GM23338 (cell line): ENCODE results near the gene FBXO33. TPM values are rescaled to one million over a fixed set of nuclear protein-coding genes. Genes with fewer than 3 reads are reported as not detected.

Experiments
- ATAC-seq: fragments of 200-7000 bp; cut with Tn5 transposase; 3 replicates; pipeline ENCODE4 v1.9.1; 2020
- DNase-seq: peaks from one replicate; pipeline ENCODE4 v3.0.0-alpha.2; 2015; ENCODE audit warnings: low spot score
- H2AFZ ChIP-seq: fragments of 200-600 bp; sonication (generic); 2 replicates; pipeline ENCODE4 v1.8.0; 2016; ENCODE audit warnings: antibody characterized with exemption, mild to moderate bottlenecking, moderate library complexity
- H3F3A ChIP-seq: fragments of 200-600 bp; sonication (generic); replicated peaks from 2 replicates; pipeline ENCODE4 v1.8.0; 2017; ENCODE audit warnings: antibody characterized with exemption, mixed run types, low read depth
- H3K27ac ChIP-seq: fragments of 200-600 bp; sonication (generic); 2 replicates; pipeline ENCODE4 v1.6.1; 2016; ENCODE audit warnings: low read depth
- H3K27me3 ChIP-seq: fragments of 200-600 bp; sonication (generic); 2 replicates; pipeline ENCODE4 v1.8.0; 2016; ENCODE audit warnings: mild to moderate bottlenecking, mixed run types, moderate library complexity; ENCODE audit not compliant: insufficient read depth
- H3K36me3 ChIP-seq: fragments of 200-600 bp; sonication (generic); 2 replicates; pipeline ENCODE4 v1.8.0; 2016; ENCODE audit warnings: mild to moderate bottlenecking; ENCODE audit not compliant: insufficient read depth
- H3K4me1 ChIP-seq: fragments of 200-600 bp; sonication (generic); 2 replicates; pipeline ENCODE4 v1.8.0; 2016; ENCODE audit warnings: mild to moderate bottlenecking, moderate library complexity; ENCODE audit not compliant: insufficient read depth
- H3K4me2 ChIP-seq: fragments of 200-600 bp; sonication (generic); 2 replicates; pipeline ENCODE4 v1.7.1; 2017; ENCODE audit warnings: mixed run types
- H3K4me3 ChIP-seq: fragments of 200-600 bp; sonication (generic); 2 replicates; pipeline ENCODE4 v1.6.1; 2016; ENCODE audit warnings: mixed run types
- H3K79me2 ChIP-seq: fragments of 200-600 bp; sonication (generic); replicated peaks from 2 replicates; pipeline ENCODE4 v1.8.0; 2017; ENCODE audit warnings: mild to moderate bottlenecking; ENCODE audit not compliant: insufficient read depth
- H3K9me2 ChIP-seq: fragments of 200-600 bp; sonication (generic); 2 replicates; pipeline ENCODE4 v1.8.0; 2017; ENCODE audit not compliant: insufficient read depth
- H4K20me1 ChIP-seq: fragments of 200-600 bp; sonication (generic); replicated peaks from 2 replicates; pipeline ENCODE4 v1.8.0; 2017; ENCODE audit warnings: mild to moderate bottlenecking; ENCODE audit not compliant: insufficient read depth
- H3K27ac Mint-ChIP-seq: 2 replicates; pipeline ENCODE4 v1.8.0; 2020; ENCODE audit warnings: inconsistent platforms, mild to moderate bottlenecking, moderate library complexity, mixed read lengths
- H3K27me3 Mint-ChIP-seq: 3 replicates; pipeline ENCODE4 v1.8.0; 2022; ENCODE audit warnings: low read depth, mild to moderate bottlenecking, moderate library complexity, mixed read lengths, inconsistent platforms; ENCODE audit not compliant: insufficient read depth, poor library complexity
- H3K36me3 Mint-ChIP-seq: 3 replicates; pipeline ENCODE4 v1.8.0; 2021; ENCODE audit warnings: low read depth, mild to moderate bottlenecking, inconsistent platforms, moderate library complexity, mixed read lengths
- H3K4me1 Mint-ChIP-seq: 3 replicates; pipeline ENCODE4 v1.8.0; 2020; ENCODE audit warnings: mild to moderate bottlenecking, inconsistent platforms, mixed read lengths
- H3K4me3 Mint-ChIP-seq: 3 replicates; pipeline ENCODE4 v1.8.0; 2021; ENCODE audit warnings: moderate library complexity, mild to moderate bottlenecking, inconsistent platforms, mixed read lengths
- H3K9me3 Mint-ChIP-seq: 3 replicates; pipeline ENCODE4 v1.8.0; 2020; ENCODE audit warnings: moderate library complexity, mild to moderate bottlenecking, inconsistent platforms, mixed read lengths
- CREB1 ChIP-seq: fragments of 250-450 bp; sonication (Bioruptor Pico); IDR thresholded peaks from 2 replicates; pipeline ENCODE4 v1.5.0; 2020; ENCODE audit warnings: low read depth, mild to moderate bottlenecking, moderate library complexity
- EZH2 ChIP-seq: fragments of 200-600 bp; sonication (generic); IDR thresholded peaks from one replicate; pipeline ENCODE4 v1.8.0; 2017; ENCODE audit warnings: antibody characterized with exemption, mild to moderate bottlenecking, low read depth; ENCODE audit not compliant: unreplicated experiment
- EZH2phosphoT487 ChIP-seq: fragments of 200-600 bp; sonication (generic); IDR thresholded peaks from one replicate; pipeline ENCODE4 v1.8.1; 2018; ENCODE audit warnings: antibody characterized with exemption; ENCODE audit not compliant: unreplicated experiment
- JUNB ChIP-seq: IDR thresholded peaks from one replicate; pipeline ENCODE4 v1.6.1; 2016; ENCODE audit warnings: antibody characterized with exemption; ENCODE audit not compliant: unreplicated experiment
- NANOG ChIP-seq: IDR thresholded peaks from 2 replicates; pipeline ENCODE4 v1.6.1; 2016; ENCODE audit warnings: antibody characterized with exemption, borderline replicate concordance
- POLR2AphosphoS5 ChIP-seq: IDR thresholded peaks from 2 replicates; pipeline ENCODE4 v1.6.1; 2016; ENCODE audit warnings: antibody characterized with exemption, low read depth
- STAT1 ChIP-seq: IDR thresholded peaks from one replicate; pipeline ENCODE4 v1.6.1; 2016; ENCODE audit warnings: antibody characterized with exemption; ENCODE audit not compliant: unreplicated experiment
- ZNF114 ChIP-seq: fragments of 250-450 bp; sonication (Bioruptor Pico); IDR thresholded peaks from 2 replicates; pipeline ENCODE4 v1.5.0; 2020; ENCODE audit warnings: mild to moderate bottlenecking, moderate library complexity
- ZNF331 ChIP-seq: fragments of 250-450 bp; sonication (Bioruptor Pico); IDR thresholded peaks from 2 replicates; pipeline ENCODE4 v1.5.0; 2020; ENCODE audit warnings: low read depth, mild to moderate bottlenecking, moderate library complexity
- polyA plus RNA-seq: library from polyadenylated mRNA; unstranded; fragments of >200 nt; fragmentation: Nextera tagmentation; extraction: Ambion mirVana; gene quantifications from 2 replicates; pipeline ENCODE4 v1.2.1, GENCODE V29; 2016
- total RNA-seq: library from RNA; depleted of rRNA; stranded (reverse); fragments of >200 nt; shearing (Covaris generic); gene quantifications from 2 replicates; pipeline ENCODE4 v1.2.3, GENCODE V29; 2014
- TF ChIP-seq, protein P1 (sequence below), 2 experiments: fragments of 200-600 bp in 1 of 2; sonication (generic) in 1 of 2; conservative IDR thresholded peaks; 2 replicates each; pipeline versions ENCODE4 v1.5.1 to v1.6.1; 2016 to 2017; ENCODE audit warnings: antibody characterized with exemption in 2 of 2, low read depth in 2 of 2, mild to moderate bottlenecking in 2 of 2, moderate library complexity in 1 of 2
- TF ChIP-seq, protein P2 (sequence below): IDR thresholded peaks from one replicate; pipeline ENCODE4 v1.6.1; 2018; ENCODE audit warnings: antibody characterized with exemption; ENCODE audit not compliant: unreplicated experiment
- TF ChIP-seq, protein P3 (sequence below): IDR thresholded peaks from 2 replicates; pipeline ENCODE4 v1.6.1; 2016; ENCODE audit warnings: antibody characterized with exemption
- TF ChIP-seq, protein P4 (sequence below): fragments of 250-450 bp; sonication (Bioruptor Pico); IDR thresholded peaks from 2 replicates; pipeline ENCODE4 v1.5.0; 2020; ENCODE audit warnings: mild to moderate bottlenecking, moderate library complexity

Gene FBXO33
- total and polyA plus RNA-seq, 2 experiments from 2014 or later, result 6.7 to 13.1 TPM

DNA sequence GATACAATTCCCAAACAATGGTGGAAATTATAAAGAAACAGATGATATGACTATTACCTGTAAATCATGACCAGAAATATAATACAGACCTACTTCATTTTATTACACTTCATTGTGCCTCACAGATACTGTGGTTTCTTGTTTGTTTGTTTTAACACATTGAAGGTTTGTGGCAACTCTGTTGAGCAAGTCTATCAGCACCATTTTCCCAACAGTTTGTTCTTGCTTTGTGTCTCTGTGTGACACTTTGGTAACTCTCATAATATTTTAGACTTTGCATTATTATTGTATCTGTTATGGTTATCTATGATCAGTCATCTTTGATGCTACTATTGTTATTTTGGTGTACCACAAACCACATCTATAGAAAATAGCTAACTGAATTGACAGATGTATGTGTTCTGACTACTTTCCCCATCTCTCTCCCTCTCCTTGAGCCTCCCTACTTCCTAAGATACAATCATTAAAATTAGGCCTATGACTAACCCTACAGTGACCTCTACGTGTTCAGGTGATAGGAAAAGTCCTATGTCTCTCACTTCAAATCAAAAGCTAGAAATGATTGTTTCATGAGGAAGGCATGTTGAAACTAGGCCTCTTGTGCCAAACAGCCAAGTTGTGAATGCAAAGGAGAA, 49.1 kb downstream of the FBXO33 start:
- DNase-seq (no peak), ATAC-seq (no peak)
- H3K36me3 Mint-ChIP-seq, result no peaks in the 10 kb centered on the region
- H3K4me3 Mint-ChIP-seq, result no peak overlapping the region
- H3K4me3 ChIP-seq, result no peak overlapping the region
- no peak overlapping the region for H3K27ac ChIP-seq
- H2AFZ ChIP-seq, result no peak overlapping the region
- no peaks in the 10 kb centered on the region for H3K9me2 ChIP-seq
- H4K20me1 ChIP-seq, result no peaks in the 10 kb centered on the region
- H3K27me3 Mint-ChIP-seq, result peaks cover 2% of the 10 kb centered on the region
- no peaks in the 10 kb centered on the region for H3K79me2 ChIP-seq
- no peaks in the 10 kb centered on the region for H3F3A ChIP-seq
- H3K27me3 ChIP-seq, result no peaks in the 10 kb centered on the region
- no peaks in the 10 kb centered on the region for H3K36me3 ChIP-seq
- H3K4me2 ChIP-seq, result no peak overlapping the region
- H3K4me1 Mint-ChIP-seq, result peaks cover 4% of the 10 kb centered on the region
- H3K27ac Mint-ChIP-seq, result no peak overlapping the region
- H3K9me3 Mint-ChIP-seq, result no peaks in the 10 kb centered on the region
- H3K4me1 ChIP-seq, result no peaks in the 10 kb centered on the region
- TF ChIP-seq ZNF114 (CRISPR knock-in tag), result no peak
- TF ChIP-seq JUNB, result no peak
- TF ChIP-seq STAT1, result no peak
- TF ChIP-seq, protein P1, sequence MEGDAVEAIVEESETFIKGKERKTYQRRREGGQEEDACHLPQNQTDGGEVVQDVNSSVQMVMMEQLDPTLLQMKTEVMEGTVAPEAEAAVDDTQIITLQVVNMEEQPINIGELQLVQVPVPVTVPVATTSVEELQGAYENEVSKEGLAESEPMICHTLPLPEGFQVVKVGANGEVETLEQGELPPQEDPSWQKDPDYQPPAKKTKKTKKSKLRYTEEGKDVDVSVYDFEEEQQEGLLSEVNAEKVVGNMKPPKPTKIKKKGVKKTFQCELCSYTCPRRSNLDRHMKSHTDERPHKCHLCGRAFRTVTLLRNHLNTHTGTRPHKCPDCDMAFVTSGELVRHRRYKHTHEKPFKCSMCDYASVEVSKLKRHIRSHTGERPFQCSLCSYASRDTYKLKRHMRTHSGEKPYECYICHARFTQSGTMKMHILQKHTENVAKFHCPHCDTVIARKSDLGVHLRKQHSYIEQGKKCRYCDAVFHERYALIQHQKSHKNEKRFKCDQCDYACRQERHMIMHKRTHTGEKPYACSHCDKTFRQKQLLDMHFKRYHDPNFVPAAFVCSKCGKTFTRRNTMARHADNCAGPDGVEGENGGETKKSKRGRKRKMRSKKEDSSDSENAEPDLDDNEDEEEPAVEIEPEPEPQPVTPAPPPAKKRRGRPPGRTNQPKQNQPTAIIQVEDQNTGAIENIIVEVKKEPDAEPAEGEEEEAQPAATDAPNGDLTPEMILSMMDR (conservative IDR thresholded peaks at IDR 0.05; ENCODE audit: low read depth in 2 of 2), result no peak
- no peak for TF ChIP-seq EZH2phosphoT487
- TF ChIP-seq, protein P2, sequence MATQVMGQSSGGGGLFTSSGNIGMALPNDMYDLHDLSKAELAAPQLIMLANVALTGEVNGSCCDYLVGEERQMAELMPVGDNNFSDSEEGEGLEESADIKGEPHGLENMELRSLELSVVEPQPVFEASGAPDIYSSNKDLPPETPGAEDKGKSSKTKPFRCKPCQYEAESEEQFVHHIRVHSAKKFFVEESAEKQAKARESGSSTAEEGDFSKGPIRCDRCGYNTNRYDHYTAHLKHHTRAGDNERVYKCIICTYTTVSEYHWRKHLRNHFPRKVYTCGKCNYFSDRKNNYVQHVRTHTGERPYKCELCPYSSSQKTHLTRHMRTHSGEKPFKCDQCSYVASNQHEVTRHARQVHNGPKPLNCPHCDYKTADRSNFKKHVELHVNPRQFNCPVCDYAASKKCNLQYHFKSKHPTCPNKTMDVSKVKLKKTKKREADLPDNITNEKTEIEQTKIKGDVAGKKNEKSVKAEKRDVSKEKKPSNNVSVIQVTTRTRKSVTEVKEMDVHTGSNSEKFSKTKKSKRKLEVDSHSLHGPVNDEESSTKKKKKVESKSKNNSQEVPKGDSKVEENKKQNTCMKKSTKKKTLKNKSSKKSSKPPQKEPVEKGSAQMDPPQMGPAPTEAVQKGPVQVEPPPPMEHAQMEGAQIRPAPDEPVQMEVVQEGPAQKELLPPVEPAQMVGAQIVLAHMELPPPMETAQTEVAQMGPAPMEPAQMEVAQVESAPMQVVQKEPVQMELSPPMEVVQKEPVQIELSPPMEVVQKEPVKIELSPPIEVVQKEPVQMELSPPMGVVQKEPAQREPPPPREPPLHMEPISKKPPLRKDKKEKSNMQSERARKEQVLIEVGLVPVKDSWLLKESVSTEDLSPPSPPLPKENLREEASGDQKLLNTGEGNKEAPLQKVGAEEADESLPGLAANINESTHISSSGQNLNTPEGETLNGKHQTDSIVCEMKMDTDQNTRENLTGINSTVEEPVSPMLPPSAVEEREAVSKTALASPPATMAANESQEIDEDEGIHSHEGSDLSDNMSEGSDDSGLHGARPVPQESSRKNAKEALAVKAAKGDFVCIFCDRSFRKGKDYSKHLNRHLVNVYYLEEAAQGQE, result no peak
- no peak for TF ChIP-seq ZNF331 (CRISPR knock-in tag)
- TF ChIP-seq NANOG, result no peak
- TF ChIP-seq, protein P3, sequence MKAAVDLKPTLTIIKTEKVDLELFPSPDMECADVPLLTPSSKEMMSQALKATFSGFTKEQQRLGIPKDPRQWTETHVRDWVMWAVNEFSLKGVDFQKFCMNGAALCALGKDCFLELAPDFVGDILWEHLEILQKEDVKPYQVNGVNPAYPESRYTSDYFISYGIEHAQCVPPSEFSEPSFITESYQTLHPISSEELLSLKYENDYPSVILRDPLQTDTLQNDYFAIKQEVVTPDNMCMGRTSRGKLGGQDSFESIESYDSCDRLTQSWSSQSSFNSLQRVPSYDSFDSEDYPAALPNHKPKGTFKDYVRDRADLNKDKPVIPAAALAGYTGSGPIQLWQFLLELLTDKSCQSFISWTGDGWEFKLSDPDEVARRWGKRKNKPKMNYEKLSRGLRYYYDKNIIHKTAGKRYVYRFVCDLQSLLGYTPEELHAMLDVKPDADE, result no peak
- TF ChIP-seq, protein P4, sequence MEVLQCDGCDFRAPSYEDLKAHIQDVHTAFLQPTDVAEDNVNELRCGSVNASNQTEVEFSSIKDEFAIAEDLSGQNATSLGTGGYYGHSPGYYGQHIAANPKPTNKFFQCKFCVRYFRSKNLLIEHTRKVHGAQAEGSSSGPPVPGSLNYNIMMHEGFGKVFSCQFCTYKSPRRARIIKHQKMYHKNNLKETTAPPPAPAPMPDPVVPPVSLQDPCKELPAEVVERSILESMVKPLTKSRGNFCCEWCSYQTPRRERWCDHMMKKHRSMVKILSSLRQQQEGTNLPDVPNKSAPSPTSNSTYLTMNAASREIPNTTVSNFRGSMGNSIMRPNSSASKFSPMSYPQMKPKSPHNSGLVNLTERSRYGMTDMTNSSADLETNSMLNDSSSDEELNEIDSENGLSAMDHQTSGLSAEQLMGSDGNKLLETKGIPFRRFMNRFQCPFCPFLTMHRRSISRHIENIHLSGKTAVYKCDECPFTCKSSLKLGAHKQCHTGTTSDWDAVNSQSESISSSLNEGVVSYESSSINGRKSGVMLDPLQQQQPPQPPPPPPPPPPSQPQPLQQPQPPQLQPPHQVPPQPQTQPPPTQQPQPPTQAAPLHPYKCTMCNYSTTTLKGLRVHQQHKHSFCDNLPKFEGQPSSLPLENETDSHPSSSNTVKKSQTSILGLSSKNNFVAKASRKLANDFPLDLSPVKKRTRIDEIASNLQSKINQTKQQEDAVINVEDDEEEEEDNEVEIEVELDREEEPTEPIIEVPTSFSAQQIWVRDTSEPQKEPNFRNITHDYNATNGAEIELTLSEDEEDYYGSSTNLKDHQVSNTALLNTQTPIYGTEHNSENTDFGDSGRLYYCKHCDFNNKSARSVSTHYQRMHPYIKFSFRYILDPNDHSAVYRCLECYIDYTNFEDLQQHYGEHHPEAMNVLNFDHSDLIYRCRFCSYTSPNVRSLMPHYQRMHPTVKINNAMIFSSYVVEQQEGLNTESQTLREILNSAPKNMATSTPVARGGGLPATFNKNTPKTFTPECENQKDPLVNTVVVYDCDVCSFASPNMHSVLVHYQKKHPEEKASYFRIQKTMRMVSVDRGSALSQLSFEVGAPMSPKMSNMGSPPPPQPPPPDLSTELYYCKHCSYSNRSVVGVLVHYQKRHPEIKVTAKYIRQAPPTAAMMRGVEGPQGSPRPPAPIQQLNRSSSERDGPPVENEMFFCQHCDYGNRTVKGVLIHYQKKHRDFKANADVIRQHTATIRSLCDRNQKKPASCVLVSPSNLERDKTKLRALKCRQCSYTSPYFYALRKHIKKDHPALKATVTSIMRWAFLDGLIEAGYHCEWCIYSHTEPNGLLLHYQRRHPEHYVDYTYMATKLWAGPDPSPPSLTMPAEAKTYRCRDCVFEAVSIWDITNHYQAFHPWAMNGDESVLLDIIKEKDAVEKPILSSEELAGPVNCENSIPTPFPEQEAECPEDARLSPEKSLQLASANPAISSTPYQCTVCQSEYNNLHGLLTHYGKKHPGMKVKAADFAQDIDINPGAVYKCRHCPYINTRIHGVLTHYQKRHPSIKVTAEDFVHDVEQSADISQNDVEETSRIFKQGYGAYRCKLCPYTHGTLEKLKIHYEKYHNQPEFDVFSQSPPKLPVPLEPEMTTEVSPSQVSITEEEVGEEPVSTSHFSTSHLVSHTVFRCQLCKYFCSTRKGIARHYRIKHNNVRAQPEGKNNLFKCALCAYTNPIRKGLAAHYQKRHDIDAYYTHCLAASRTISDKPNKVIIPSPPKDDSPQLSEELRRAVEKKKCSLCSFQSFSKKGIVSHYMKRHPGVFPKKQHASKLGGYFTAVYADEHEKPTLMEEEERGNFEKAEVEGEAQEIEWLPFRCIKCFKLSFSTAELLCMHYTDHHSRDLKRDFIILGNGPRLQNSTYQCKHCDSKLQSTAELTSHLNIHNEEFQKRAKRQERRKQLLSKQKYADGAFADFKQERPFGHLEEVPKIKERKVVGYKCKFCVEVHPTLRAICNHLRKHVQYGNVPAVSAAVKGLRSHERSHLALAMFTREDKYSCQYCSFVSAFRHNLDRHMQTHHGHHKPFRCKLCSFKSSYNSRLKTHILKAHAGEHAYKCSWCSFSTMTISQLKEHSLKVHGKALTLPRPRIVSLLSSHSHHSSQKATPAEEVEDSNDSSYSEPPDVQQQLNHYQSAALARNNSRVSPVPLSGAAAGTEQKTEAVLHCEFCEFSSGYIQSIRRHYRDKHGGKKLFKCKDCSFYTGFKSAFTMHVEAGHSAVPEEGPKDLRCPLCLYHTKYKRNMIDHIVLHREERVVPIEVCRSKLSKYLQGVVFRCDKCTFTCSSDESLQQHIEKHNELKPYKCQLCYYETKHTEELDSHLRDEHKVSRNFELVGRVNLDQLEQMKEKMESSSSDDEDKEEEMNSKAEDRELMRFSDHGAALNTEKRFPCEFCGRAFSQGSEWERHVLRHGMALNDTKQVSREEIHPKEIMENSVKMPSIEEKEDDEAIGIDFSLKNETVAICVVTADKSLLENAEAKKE (CRISPR knock-in tag), result no peak
- TF ChIP-seq EZH2, result no peak
- no peak for TF ChIP-seq POLR2AphosphoS5
- TF ChIP-seq CREB1 (CRISPR knock-in tag), result no peak
